Skeletal muscle satellite cell (primary cell): Measurements from ENCODE around the gene MAPK1IP1L. TPM values are rescaled to one million over a fixed set of nuclear protein-coding genes. Genes with fewer than 3 reads are reported as not detected.
"Not testable (repeated sequence)": the region's sequence is repeated elsewhere in the genome, so short reads cannot be mapped to it uniquely, and the experiment has no call there.

ENCODE experiments used
- H3K27me3 ChIP-seq: 2 replicates; pipeline ENCODE4 v1.7.0; 2013; ENCODE audit warnings: low read length; ENCODE audit not compliant: control insufficient read depth, insufficient read depth
- H3K36me3 ChIP-seq: 2 replicates; pipeline ENCODE4 v1.7.0; 2013; ENCODE audit warnings: mild to moderate bottlenecking, control low read depth, low read length; ENCODE audit not compliant: insufficient read depth
- H3K4me1 ChIP-seq: 2 replicates; pipeline ENCODE4 v1.7.0; 2013; ENCODE audit warnings: low read length; ENCODE audit not compliant: control insufficient read depth, insufficient read depth
- H3K4me2 ChIP-seq: 2 replicates; pipeline ENCODE4 v1.7.0; 2013; ENCODE audit warnings: mild to moderate bottlenecking, low read length
- H3K4me3 ChIP-seq: 2 replicates; pipeline ENCODE4 v1.7.0; 2013; ENCODE audit warnings: low read length
- H3K9ac ChIP-seq: 2 replicates; pipeline ENCODE4 v1.7.0; 2013; ENCODE audit warnings: mild to moderate bottlenecking, low read depth, low read length, moderate library complexity
- H3K9me3 ChIP-seq: replicated peaks from 2 replicates; pipeline ENCODE4 v1.7.0; 2013; ENCODE audit warnings: mild to moderate bottlenecking, control low read depth, low read length
- total RNA-seq: library from RNA; depleted of rRNA; stranded (reverse); fragments of >200 nt; gene quantifications from 2 replicates; pipeline ENCODE4 v1.2.3, GENCODE V29; 2012; rRNA removed

MAPK1IP1L gene
- 43.5 and 44.6 TPM in 2 replicates for total RNA-seq

DNA sequence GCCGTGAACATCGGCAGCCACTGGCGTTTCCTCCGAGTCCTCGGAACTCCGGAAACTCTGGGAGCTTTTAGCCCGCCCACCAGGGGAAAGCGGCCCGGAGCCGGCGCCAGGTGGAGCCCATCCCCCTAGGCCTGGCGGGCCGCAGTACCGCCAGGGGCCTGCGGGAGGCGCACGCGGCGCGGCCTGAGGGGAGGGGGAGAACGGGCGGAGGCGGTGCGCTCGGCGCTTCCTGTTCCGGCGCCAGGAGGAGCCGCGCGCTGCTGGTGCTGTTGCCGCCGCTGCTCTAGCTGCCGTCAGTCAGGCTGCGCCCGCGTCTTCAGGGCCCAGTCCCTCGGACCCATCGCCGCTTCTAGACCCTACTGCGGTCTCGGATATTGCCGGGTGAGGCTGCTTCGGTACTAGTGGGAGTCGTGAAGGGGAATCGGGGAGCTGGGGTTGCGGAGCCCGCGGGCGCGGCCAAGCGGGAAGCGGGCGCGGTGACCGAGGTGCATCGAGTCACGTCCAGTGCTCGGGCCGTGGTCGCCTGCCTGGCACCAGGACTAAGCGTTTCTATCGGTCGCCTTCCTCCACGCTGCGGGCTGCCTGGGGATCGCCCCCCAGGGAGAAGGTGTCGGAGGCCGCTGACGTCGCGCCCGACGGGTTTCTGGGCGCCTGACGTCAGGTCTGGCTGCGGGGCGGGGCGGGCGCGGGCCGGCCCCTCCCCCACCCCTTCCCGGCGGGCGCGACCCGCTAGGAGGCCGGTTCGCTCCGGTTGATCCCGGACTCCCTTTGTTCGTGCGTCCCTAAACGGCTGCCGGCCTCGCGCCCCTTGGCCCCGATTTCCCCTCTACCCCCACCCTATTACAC, at the start of gene MAPK1IP1L:
Gene MAPK1IP1L (plus strand): TSS at position 225 of the 846 bp plus-strand sequence. CDS start 10,037 bp downstream, outside the sequence.
- H3K4me2 ChIP-seq: peak within 1 kb of the TSS; percentile 81
- H3K4me1 ChIP-seq: peaks cover 19% of the 10 kb centered on the region
- H3K27me3 ChIP-seq: no peaks in the 10 kb centered on the region
- peak within 1 kb of the TSS; percentile 100 for H3K9ac ChIP-seq
- peaks cover 18% of the 10 kb centered on the region for H3K36me3 ChIP-seq
- peak within 1 kb of the TSS; percentile 99 for H3K4me3 ChIP-seq
- no peaks in the 10 kb centered on the region for H3K9me3 ChIP-seq

DNA sequence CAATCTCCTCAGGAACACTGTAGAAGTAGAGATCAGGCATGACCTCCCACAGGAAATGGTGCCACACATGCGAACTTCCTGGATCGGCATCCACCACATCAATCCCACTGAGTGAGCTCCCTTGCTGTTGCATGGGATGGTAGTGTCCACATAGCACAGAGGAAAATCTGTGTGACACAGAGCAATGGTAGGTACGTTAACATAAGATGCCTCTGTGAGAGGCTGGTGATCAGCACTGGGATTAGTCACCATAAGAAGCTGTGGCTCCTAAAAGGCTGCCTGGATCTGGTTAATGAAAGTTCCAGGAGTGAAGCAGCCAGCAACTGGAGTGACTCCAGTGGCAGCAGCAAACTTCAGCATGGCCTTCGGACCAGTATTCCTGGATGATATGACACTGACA, 46.4 kb upstream of the MAPK1IP1L start:
- Histone ChIP-seq H3K36me3 (peaks cover 5% of the 10 kb centered on the region), H3K4me3 (no peak overlapping the region), H3K9me3 (no peaks in the 10 kb centered on the region), H3K4me1 (no peaks in the 10 kb centered on the region), H3K9ac (no peak overlapping the region), H3K27me3 (no peaks in the 10 kb centered on the region), H3K4me2 (no peak overlapping the region)

DNA sequence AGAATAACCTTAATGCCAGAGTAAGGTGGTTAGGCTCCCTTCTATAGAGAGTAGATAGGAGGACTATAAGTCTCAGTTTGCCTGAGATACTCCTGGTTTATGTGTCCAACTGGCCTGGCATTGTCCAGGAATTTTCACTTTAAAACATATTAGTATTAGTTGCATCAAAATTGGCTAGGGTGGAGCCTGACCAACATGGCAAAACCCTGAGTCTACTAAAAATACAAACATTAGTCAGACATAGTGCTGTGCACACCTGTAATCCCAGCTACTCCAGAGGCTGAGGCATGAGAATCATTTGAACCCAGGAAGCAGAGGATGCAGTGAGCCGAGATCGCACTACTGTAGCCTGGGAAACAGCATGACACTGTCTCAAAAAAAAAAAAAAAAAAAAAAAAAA, 36.4 kb upstream of the MAPK1IP1L start:
- Histone ChIP-seq H3K4me1 (no peaks in the 10 kb centered on the region), H3K27me3 (no peaks in the 10 kb centered on the region), H3K4me2 (no peak overlapping the region), H3K9ac (no peak overlapping the region), H3K9me3 (no peaks in the 10 kb centered on the region), H3K36me3 (peaks cover 10% of the 10 kb centered on the region), H3K4me3 (no peak overlapping the region)

DNA sequence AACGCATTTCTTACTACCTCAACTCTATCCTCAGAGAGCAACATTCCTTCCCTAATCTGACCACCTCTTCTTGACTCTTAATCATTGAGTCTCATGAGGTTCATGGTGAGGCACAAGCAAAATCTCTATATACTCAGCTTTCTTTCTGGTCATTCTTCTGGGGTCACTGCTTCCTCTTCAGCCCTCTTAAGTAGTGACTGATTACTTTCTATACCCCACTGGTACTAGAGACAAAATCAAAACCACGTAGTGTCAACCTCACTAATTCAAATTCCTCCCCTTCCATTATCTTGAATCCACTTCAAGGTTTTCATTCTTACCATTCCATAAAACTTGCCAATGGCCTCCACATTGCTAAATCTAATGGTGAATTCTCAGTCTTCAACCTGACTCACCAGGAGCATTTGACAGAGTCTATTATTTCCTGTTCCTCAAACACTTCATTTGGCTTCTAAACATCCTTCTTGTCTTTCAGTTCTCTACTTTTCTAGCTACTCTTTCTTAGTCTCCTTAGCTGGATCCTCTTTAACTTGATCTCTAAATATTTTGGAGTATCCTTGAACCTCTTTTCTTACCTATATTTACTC, 31.4 kb upstream of the MAPK1IP1L start:
- Histone ChIP-seq H3K36me3 (no peaks in the 10 kb centered on the region), H3K27me3 (no peaks in the 10 kb centered on the region), H3K4me2 (no peak overlapping the region), H3K9me3 (no peaks in the 10 kb centered on the region), H3K4me1 (no peaks in the 10 kb centered on the region), H3K4me3 (no peak overlapping the region), H3K9ac (no peak overlapping the region)

DNA sequence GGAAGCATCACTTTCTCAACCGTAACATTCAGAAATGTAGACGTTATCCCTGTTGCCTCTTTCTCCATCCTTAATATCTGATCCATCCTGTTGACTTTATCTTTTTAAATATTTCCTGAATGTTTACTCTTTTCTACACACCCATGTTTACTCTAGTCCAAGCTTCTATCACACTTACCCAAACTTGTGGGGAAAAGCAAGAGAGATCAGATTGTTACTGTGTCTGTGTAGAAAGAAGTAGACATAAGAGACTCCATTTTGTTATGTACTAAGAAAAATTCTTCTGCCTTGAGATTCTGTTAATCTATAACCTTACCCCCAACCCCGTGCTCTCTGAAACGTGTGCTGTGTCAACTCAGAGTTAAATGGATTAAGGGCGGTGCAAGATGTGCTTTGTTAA, 27.1 kb upstream of the MAPK1IP1L start:
- H3K9me3 ChIP-seq, H3K9ac ChIP-seq, H3K27me3 ChIP-seq, H3K4me3 ChIP-seq, H3K4me2 ChIP-seq, H3K36me3 ChIP-seq: not testable (repeated sequence)
- H3K4me1 ChIP-seq: peaks cover 22% of the 10 kb centered on the region

DNA sequence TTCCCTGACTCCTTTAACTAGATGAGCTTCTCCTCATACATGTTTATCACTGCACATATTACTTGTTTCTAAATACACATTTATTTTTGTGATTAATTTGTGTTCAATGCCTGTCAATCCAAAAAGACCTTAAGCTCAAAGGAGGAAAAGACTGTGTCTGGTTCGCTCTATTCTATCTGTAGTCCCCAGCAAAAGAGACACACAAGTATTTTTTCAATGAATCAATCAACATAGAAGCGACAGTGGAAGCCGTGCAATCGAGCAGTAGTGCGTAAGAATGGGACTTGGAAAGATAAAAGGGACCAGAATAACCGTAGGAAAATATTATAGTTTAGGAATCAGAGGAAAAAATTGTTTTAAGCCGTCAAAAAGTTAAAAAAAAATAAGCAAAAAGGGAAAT, 25.5 kb upstream of the MAPK1IP1L start:
- no peaks in the 10 kb centered on the region for H3K27me3 ChIP-seq
- H3K9me3 ChIP-seq: no peaks in the 10 kb centered on the region
- H3K4me1 ChIP-seq: peaks cover 23% of the 10 kb centered on the region
- peak overlapping the region; percentile 92 for H3K9ac ChIP-seq
- H3K36me3 ChIP-seq: no peaks in the 10 kb centered on the region
- H3K4me2 ChIP-seq: peak overlapping the region; percentile 95
- H3K4me3 ChIP-seq: peak overlapping the region; percentile 96

DNA sequence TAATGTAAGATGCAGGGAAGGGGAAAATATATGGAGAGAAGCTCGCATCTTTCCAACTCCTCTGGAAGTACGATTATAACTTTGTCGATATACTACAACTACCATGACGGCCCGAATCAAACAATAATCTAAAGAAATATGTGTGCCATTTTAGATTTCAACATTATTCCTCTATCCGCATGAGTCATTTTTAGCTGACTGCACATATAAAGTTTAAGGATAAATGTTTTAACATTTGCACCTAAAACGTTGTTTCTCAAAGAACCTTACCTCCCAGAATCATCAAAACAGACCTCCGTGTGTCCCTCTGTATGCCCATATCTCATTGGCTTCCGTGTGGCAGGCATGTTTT, 25.0 kb upstream of the MAPK1IP1L start:
- Histone ChIP-seq H3K9ac (peak overlapping the region; percentile 92), H3K27me3 (no peaks in the 10 kb centered on the region), H3K4me1 (peaks cover 23% of the 10 kb centered on the region), H3K9me3 (no peaks in the 10 kb centered on the region), H3K4me2 (peak overlapping the region; percentile 95), H3K4me3 (peak overlapping the region; percentile 96), H3K36me3 (no peaks in the 10 kb centered on the region)

DNA sequence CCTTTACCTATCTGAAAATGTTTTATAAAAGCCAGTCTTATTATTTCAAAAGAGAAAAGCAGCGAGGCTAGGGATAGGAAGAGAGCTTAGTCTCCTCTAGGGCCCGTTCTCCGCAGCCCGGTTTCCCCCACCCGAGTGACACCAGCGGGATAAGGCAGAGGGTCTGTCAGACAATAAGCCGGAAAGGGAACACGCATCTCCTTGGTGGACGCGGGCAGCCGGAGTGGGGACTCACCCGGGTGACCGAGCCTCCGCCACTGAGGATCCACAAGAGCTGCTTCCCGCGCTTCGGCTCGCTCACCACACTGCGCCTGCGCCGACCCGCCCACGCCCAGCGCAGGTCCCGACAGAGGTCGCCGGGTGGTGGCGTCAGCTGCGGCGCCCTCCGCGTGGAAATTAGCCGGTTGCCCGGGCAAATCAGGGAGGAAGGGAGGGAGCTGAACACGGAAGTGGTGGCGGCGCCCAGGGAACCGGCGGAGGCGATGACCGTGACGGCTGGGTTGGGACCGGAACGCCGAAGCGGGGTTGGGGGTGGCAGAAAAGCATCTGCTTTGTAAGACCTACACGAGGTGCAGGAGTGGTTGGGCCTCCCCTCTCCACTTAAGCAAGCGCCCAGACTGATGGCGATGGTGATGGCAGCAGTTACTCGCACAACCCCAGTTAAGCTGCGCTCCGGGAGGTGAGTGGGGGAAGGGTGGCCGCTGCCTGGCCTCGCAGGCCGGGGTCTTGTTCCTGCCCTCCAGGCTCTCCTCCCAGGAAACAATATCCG, 24.5 kb upstream of the MAPK1IP1L start, which contains the start of the genes SOCS4 and WDHD1:
Gene SOCS4 (plus strand): TSS at position 444 of the 769 bp plus-strand sequence. CDS start 15,806 bp downstream, outside the sequence.
Gene WDHD1 (minus strand): TSS at position 307 of the 769 bp plus-strand sequence. CDS start 312 bp downstream, outside the sequence.
- Histone ChIP-seq H3K9ac (peak within 1 kb of the TSS; percentile 92), H3K36me3 (no peaks in the 10 kb centered on the region), H3K4me3 (peak within 1 kb of the TSS; percentile 96), H3K4me1 (peaks cover 23% of the 10 kb centered on the region), H3K9me3 (no peaks in the 10 kb centered on the region), H3K4me2 (peak within 1 kb of the TSS; percentile 95), H3K27me3 (no peaks in the 10 kb centered on the region)

DNA sequence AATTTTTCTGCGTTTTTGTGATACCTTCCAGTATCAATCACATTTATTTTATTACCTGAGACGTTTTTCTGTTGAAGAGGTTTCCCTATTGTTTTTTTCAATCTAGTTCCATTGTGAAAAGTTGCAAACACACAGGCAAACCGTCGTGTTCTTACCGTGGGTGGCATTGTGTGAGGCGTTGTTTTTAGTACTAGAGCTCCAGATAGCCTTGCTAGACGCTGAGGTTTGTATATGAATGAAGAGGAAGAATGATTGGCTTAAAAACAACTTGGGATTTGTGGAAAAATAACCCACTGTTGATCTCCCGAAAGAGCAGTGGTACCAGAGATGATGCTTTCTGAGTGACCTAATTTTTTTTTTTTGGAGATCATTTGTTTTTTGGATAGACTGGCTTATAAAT, 23.4 kb upstream of the MAPK1IP1L start:
- H3K36me3 ChIP-seq: no peaks in the 10 kb centered on the region
- peak overlapping the region; percentile 96 for H3K4me3 ChIP-seq
- H3K4me2 ChIP-seq: peak overlapping the region; percentile 95
- H3K9ac ChIP-seq: peak overlapping the region; percentile 92
- H3K9me3 ChIP-seq: no peaks in the 10 kb centered on the region
- no peaks in the 10 kb centered on the region for H3K27me3 ChIP-seq
- peaks cover 23% of the 10 kb centered on the region for H3K4me1 ChIP-seq

DNA sequence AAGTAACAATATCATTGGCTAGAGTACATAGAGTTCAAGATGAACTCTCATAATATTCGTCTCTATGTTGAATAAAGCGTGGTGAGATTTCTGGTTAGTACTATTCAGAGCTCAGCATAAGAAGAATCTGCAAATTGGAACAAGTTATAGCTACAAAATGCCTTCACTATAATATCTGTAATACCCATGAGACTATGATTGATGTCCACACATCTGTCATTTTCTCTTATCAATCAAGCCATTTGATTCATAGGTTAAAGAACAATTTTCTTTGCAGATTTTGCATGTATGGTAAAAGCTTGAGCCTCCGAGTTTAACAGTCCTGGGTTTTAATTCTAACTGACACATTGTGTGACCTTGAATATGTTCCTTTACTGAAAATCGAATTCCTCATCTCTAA, 23.0 kb upstream of the MAPK1IP1L start:
- peak overlapping the region; percentile 95 for H3K4me2 ChIP-seq
- no peaks in the 10 kb centered on the region for H3K9me3 ChIP-seq
- H3K9ac ChIP-seq: peak overlapping the region; percentile 92
- no peaks in the 10 kb centered on the region for H3K27me3 ChIP-seq
- no peaks in the 10 kb centered on the region for H3K36me3 ChIP-seq
- peaks cover 23% of the 10 kb centered on the region for H3K4me1 ChIP-seq
- peak overlapping the region; percentile 96 for H3K4me3 ChIP-seq

DNA sequence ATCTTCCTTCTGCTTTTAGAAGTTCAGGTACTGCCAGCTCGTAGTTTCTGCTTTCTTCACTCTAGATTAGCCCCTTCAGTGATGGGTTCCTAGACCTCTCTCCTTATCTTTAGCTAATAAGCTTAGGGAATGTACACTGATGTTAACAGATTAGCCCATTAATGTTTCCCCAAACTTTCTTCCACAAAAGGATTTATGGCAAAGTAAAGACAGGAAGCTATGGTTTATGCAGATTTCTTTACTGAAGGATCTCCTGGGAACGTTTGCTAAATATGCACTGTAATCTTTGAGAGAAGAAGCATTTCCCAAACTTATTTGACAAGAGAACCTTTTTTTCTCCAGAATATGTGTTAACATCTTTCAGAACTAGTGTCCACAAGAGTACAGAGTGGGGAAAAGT, 20.3 kb upstream of the MAPK1IP1L start:
- H3K36me3 ChIP-seq: peaks cover 8% of the 10 kb centered on the region
- H3K9ac ChIP-seq: no peak overlapping the region

More for the DNA sequence above, 20.3 kb upstream of the MAPK1IP1L start:
- Histone ChIP-seq H3K27me3 (no peaks in the 10 kb centered on the region), H3K4me1 (peaks cover 17% of the 10 kb centered on the region), H3K4me3 (no peak overlapping the region), H3K9me3 (no peaks in the 10 kb centered on the region), H3K4me2 (no peak overlapping the region)
